NCI-H2171 treated with DMSO at 0.1 percent for 48 hours (cell line): ENCODE measurements around the gene SMAD3.

ENCODE experiments used
- DNase-seq: peaks from one replicate; lab custom pipeline; 2025; lab: John Stamatoyannopoulos, UW

The SMAD3 gene

DNA sequence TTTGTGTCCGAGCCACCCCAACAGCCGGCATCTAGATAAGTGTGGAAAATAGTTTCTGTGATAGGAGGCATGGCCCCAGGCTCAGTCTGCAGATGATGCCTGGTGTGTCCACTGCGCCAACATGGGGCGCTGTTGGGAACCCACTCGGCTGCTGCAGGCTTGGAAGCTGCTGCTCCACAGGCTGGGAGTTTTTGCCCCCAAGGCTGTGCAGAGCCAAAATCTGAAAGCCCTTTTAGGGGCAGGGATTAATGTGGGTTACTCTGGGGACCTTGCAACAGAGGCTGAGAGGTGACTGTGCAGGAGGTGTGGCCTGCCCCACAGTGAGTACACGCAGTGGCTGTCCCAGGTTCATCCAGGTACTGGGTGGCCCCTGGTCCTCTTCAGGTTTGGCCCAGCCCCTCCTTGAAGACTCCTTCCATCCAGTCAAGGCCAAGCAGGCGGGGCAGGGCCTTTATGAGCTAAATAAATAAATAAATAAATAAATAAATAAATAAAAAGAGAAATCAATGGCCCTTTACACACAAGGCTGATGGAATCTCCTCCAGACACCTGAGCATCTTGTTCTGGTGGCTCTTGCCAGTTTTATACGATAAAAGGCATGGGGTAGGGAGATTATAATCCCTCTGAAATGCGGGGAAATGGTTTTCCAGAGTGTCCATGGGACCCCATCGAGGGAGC lies 115.3 kb downstream of the SMAD3 start:
- DNase-seq, result no peak

DNA sequence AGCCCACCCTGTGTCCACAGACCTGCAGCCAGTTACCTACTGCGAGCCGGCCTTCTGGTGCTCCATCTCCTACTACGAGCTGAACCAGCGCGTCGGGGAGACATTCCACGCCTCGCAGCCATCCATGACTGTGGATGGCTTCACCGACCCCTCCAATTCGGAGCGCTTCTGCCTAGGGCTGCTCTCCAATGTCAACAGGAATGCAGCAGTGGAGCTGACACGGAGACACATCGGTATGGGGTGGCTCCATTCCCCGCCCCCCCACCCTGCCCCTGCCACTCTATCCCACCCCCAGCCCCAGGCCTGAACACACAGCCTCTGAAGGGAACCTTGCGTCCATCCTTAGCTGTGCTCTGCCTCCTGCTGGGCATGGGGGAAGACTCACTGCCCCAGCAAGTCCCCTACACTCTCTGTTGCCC lies 115.8 kb downstream of the SMAD3 start:
- DNase-seq, result no peak

DNA sequence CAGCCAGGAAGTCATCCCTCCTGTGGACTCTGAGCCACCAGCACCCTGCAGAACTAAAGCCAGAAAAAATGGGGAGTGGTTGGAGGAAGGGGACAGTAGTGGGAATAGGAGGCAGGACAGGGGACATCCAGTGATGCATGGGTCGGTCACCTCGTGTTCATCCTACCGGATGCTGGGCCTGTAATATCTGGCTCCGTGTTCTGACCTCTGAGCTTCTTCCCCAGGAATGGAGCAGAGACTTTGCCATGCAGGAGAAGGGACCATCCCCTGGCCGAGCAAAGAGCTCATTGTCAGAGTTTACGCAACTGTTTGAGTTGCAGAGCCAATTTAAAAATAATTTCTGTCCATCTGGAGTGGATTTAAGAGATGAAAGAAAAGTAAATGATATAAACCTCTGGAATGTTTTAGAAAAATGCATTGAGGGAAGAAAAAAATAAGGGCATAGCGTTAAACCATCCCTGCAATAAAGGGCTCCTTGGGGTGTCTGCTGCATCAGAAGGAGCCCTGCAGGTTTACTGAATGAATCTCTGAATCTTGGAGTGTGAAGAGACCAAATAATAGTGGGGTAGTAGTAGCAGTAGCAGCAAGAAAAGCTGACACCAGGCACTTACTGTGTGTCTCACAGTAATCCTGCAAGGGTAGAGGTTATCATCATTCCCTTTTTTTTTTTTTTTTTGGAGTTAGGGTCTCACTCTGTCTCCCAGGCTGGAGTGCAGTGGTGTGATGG lies 118.2 kb downstream of the SMAD3 start:
- no peak for DNase-seq

- DNase-seq, result no peak
Measured at GRCh38 chr15:67184208-67184925, 119.0 kb downstream of the SMAD3 start.

- DNase-seq, result no peak
Measured at GRCh38 chr15:67185051-67185450, 119.6 kb downstream of the SMAD3 start.

DNA sequence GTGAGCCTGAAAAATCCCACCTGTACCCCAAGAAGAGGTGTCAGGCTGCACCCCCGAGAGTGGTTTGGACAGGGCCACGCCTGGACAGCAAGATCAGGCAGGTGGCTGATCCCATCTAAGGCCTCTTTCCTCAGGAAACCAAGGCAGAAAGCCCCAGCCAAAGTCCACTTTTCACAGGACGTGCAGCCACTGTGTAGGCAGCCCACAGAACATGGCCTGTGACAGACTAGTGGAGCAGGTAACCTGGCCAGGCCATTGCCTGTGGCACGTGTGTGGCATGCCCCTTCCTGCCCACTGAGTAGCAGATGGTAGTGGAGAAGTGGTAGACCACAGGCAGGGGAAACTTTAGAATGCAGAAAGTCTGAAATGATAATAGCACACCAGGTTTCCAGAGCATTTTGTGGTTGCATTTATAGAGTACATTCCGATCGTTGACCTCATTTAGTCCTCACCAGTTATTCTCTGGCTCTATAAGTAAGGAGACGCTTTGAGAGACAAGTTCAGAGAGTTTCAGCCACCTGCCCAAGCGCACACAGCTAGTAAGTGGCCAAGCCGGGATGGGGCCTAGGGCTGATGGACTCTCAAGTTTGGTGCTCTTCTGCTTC lies 120.3 kb downstream of the SMAD3 start:
- peak; percentile 71 for DNase-seq

- no peak for DNase-seq
Measured at GRCh38 chr15:67186226-67186649, 120.8 kb downstream of the SMAD3 start.

DNA sequence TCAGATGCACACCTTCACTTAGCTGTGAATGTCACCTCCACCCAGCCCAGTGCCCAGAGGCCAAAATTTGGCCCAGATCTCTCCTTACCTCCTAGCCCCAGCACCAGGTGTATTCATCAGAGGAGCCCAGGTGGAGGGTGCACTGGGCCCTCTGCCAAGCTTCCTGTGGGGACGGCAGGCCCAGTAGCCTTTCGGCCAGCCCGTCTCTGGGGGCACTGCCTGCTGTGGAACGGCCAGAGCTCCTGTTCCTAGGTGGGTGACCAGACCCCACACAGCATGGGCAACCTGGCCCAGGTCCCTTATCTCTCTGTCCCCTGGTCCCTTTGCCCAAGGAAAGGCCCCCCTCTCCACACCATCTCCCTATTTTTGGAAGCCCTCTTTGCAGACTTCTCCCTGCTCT lies 121.3 kb downstream of the SMAD3 start:
- no peak for DNase-seq

GRCh38 chr15:67187351-67187854 lies 122.0 kb downstream of the SMAD3 start:
- peak; percentile 23 for DNase-seq

DNA sequence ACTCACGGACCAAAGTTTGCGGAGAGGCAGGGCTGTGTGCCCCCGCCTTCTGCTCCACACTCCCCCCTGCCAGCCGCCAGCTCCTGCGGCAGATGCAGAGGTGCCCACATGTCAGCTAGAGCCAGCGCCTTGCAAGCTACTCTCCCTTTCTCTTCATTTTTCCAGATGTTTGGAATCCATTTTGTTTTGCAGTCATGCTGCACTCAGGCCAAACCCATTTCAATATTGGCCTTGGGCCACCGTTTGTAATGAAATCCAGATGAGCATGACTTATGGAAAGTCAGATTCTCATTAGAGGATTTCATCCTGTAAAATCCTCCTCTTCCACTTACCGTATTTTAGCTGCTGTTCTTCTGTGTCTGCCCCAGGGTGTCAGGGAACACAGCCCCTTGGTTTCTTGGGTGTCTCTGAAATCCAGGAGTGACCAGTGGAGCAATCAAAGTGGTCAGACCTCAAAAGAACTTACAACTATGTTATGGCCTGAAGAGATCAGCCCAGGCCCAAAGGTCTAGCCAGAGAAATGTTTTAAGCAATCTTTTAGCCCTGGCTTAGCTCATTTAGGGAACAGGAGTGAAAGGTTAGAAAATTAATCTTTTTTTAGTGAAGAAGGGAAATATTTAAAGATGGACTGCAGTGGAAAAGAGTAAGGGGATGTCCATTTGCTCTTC lies 123.3 kb downstream of the SMAD3 start:
- no peak for DNase-seq

GRCh38 chr15:67189326-67190051 lies 124.1 kb downstream of the SMAD3 start:
- no peak for DNase-seq

DNA sequence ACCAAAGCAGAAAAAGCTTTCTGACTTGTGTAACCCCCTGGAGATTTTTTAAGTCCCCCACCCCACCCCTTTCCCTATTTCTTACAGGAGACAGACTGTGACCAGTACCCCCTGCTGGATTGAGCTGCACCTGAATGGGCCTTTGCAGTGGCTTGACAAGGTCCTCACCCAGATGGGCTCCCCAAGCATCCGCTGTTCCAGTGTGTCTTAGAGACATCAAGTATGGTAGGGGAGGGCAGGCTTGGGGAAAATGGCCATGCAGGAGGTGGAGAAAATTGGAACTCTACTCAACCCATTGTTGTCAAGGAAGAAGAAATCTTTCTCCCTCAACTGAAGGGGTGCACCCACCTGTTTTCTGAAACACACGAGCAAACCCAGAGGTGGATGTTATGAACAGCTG lies 124.9 kb downstream of the SMAD3 start:
- DNase-seq, result no peak

GRCh38 chr15:67190813-67191212 lies 125.4 kb downstream of the SMAD3 start:
- DNase-seq, result no peak

DNA sequence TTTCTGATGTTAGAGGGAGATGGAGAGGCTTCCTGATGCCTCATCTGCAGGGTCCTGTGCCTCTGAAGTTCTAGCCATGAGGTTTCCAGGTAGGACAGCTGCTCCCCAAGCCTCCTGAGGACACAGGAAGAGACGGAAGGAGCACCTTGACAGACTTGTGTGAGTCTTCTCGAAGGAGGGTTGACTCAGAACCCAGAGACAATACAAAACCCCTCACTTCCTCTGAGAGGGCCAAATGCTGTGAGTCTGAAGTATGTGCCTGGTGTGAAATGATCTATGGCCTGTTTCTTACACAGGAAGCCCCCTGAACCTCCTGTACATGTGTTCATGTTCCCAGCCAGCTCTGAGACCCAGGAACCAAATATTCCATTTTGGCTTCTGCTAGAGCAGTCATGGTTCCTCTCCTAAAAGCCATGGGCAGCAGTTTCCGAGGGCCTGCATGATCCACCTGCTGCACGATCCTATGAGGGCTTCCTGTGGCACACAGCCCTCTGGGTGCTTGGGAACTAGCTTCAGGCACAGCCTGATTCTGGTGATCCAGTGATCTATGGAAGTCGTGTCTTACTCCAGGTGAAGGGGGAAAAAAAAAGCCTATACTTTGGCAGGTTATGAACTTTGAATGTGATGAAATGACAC lies 126.9 kb downstream of the SMAD3 start:
- no peak for DNase-seq

GRCh38 chr15:67193223-67193990 lies 128.0 kb downstream of the SMAD3 start:
- no peak for DNase-seq

DNA sequence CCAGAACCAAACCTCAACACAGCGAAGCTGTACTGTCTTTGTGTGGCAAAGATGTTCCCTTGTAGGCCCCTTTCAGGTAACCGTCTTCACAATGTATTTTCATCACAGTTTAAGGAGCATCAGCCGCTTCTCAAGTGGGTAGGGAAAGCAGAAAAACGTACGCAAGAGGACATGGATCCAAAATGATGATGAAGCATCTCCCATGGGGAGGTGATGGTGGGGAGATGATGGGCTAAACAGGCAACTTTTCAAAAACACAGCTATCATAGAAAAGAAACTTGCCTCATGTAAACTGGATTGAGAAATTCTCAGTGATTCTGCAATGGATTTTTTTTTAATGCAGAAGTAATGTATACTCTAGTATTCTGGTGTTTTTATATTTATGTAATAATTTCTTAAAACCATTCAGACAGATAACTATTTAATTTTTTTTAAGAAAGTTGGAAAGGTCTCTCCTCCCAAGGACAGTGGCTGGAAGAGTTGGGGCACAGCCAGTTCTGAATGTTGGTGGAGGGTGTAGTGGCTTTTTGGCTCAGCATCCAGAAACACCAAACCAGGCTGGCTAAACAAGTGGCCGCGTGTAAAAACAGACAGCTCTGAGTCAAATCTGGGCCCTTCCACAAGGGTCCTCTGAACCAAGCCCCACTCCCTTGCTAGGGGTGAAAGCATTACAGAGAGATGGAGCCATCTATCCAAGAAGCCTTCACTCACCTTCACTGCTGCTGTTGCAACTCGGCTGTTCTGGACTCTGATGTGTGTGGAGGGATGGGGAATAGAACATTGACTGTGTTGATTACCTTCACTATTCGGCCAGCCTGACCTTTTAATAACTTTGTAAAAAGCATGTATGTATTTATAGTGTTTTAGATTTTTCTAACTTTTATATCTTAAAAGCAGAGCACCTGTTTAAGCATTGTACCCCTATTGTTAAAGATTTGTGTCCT lies 129.0 kb downstream of the SMAD3 start:
- DNase-seq, result no peak

- DNase-seq, result no peak
Measured at GRCh38 chr15:67195305-67195704, 129.9 kb downstream of the SMAD3 start.

DNA sequence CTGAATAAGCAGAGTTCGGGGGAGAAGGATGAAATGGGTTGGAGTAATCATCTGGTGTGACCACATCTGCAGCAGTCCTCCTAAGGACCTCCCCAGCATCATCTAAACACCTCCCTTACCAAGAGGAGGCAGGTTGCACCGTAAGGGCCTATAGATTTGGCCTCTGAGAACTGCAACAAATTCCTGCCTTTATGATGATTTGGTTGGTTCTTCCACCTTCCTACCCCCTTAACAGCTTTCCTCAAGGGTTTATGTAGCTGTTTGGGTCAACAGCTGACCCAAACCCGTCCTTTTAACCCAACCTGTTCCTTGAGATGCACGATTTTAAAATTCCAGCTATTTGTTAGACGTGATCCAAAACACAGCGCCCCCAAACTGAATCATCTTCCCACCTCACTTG lies 130.8 kb downstream of the SMAD3 start:
- no peak for DNase-seq
